GM12801 (cell line): ENCODE data around the gene EFNB1.

ENCODE experiments used
- TF ChIP-seq, protein P1 (sequence below): IDR thresholded peaks from one replicate; pipeline ENCODE4 v1.5.1; 2011; ENCODE audit warnings: control low read depth; ENCODE audit not compliant: insufficient read length; ENCODE audit errors: extremely low read depth

Gene EFNB1

DNA sequence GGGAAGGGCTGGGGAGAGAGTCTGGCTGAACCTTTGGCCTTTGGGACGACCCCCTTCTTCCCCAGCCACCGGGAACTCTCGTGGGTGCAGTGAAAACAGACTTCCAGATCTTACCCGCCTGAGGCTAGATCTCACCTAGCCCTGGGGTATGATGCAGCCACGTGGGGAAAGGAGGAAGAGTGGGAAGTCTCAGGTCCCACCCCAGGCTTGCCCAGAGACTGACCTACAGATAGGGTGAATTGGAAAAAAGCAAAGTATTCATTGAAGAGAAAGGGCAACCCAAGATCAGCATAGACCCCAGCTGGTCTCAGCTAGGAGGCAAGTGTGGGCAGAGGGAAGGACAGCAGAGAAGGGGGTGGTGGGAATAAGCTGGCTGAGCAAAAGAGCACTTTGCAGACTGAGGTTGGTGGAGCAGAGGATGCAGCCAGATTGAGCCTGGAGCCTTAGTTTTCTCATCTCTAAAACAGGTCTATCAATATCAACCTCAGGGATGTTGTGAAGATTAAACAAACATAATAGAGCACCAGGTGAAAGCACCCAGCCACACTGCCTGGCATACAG, 4.2 kb upstream of the EFNB1 start:
- TF ChIP-seq, protein P1, sequence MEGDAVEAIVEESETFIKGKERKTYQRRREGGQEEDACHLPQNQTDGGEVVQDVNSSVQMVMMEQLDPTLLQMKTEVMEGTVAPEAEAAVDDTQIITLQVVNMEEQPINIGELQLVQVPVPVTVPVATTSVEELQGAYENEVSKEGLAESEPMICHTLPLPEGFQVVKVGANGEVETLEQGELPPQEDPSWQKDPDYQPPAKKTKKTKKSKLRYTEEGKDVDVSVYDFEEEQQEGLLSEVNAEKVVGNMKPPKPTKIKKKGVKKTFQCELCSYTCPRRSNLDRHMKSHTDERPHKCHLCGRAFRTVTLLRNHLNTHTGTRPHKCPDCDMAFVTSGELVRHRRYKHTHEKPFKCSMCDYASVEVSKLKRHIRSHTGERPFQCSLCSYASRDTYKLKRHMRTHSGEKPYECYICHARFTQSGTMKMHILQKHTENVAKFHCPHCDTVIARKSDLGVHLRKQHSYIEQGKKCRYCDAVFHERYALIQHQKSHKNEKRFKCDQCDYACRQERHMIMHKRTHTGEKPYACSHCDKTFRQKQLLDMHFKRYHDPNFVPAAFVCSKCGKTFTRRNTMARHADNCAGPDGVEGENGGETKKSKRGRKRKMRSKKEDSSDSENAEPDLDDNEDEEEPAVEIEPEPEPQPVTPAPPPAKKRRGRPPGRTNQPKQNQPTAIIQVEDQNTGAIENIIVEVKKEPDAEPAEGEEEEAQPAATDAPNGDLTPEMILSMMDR, result no peak

DNA sequence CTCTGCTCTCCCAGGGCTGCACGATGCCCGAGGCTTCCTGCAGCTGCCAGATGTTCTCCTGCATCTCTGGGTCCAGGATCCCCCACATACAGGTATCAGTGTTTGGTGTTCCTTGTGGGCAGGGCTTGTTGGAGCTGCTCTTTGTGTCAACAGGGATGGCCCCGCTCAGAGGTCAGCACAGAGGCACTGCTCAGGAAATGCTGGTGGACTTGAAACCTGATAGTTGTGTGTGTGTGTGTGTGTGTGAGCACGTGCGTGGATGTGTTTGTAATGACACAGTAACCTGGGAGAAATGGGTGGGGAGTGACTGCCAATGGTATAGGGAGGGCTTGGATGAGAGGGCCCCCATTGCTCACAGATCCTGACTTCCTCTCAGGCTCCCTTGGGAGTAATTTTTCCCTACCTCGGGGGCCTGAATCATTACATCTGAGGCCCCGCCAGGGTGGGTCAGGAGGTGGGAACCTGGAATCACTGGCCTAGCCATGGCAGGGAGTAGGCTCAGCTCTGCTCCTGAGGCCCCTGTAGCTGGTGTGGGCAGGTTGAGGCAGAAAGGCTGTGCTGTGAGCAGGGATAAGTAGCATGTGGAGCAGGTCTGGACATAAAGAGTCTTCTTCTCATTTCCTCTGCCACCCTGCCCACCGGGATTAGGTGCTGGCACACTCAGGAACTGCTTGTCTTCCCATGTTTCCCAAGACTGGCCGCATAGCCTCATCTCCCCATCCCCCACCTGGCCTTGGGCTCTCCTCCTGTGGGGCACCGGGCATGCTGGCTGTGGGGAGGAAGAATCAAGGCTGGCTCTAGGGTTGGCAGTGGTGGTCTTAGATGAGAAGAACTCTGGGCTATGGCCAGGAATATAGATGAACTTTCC, 2.5 kb upstream of the EFNB1 start:
- TF ChIP-seq, protein P1, result no peak

DNA sequence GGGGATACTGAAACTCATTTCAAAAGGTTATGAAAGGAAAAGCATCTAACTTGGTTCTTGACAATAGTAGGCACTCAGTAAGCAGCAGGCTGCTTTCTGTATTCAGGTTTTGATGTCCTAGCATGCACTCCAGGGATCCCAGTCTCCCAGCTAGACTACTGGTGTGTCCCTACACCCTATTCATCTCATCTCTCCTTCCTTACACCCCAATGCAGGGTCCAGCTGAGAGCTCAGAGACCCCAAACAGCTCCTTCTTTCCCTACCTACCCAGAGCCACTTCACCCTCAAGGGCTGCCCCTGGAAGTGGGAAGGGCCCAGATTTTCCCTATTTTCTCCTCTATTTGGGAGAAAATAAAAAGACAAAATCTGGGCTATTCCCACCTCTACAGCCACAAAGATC, 1.6 kb upstream of the EFNB1 start:
- TF ChIP-seq, protein P1, result no peak

DNA sequence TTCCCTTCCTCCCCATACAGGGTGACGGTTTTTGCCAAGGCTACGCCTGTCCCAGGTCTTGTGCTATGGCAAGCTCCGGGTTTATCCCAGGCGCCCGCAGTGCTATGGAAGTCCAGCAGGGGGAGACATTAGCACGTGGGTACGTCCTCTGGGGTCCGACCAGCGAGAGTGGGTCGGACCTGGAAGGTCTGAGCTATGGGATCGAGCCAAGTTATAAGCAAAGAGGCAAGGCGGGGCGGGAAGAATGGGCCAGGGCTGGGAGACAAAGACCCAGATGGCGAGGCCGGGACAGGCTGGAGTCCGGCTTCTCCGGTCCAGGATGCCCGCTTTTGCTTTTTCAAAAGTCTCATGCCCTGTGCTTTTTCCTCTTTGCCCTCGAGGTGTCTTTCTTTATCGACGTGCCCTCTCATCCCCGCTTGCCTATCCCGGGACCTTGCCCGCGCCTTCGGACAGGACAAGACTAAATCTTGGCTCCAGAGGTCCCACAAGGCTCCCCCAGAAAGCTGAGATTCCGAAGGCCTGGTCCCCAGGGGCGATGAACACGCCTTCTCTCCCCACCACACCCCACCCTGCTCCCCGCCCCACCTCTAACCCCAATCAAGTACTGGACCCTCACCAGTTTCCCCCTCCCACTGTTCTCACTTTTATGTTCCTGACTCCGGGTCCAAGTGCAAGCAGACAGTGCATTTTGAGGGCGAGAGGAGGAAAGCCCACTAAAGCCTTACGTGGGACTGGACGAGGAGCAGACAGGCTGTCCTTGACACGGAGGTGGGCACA, 785 bp upstream of the EFNB1 start:
- TF ChIP-seq, protein P1, result no peak

DNA sequence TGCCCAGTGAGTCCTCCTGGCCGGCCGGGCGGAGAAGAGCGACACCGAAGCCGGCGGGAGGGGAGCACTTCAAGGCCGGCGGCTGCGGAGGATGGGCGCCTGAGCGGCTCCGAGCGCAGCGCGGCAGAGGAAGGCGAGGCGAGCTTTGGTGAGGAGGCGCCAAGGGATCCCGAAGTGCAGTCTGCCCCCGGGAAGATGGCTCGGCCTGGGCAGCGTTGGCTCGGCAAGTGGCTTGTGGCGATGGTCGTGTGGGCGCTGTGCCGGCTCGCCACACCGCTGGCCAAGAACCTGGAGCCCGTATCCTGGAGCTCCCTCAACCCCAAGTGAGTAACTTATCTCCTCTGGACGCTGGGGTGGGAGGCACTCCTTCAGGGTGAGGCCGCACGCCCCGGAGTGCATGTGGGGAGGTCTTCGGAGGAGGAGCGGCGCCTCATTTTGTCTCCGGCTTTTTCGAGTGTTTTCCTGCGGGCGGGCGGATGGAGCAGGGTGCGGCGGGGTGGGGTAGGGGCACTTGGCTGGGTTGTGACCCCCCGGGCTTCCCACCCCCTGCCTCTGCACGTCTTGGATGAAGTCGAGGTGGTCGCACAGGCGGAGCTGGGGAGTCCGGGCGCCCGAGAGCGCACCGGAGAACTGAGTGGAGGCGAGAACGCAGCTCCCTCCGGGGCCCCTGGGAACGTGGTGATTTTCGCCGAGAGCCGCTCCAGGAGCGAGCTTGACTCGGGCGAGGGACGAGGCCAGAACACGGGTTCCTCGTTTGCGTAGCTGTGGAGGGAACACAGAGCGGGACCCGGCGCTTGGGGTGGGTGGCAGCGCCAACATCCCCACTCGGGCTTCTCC, 979 bp downstream of the EFNB1 start:
- TF ChIP-seq, protein P1, result no peak

DNA sequence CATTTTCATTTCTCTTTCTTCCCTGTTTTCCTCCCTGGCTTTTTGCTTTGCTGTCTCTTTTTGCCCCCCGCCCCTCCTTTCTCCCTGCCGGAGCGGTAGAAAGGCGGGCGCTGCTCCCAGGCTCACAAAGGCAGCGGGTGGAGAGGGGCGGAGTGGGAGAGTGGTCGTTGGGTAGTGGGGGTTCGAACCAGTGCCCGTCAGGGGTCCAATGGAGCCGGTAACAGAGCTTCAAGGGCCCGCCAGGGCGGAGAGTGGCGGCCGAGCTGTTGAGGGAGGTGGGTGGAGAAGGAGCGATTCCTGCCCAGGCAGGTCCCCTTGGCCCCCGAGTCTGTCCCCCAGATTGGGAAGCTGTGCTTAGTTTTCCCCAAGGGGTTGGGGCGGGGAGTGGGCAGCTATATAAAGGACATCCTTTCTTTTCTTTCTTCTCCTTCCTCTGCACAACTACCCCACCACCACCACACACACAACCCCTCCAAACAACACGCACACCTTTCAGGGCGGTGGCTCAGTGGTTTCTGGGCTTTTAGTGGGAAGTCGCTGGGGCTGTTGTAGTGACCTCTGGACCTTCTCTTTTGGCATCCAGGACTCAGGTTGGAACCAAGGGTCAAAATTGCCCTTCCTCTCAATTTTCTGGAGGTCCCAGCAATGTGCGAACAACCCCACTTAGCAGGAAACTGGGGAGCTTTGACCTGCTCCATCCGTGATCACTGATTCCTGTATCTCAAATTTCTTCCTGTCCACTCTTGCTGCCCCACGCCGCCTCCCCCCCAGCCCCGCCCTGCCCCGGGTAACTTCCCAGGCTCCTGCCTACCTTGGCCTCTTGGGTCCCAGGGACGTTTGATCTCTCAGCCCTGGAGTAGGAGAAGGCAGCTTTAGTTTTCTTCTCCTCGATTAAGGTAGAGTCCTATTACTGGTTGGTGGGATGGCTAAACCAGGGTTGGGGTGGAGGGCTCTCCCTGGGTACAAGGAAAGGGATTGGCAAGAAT, 1.9 kb downstream of the EFNB1 start:
- TF ChIP-seq, protein P1, result no peak
